ENCODE data around the gene SKI.

SKI gene

DNA sequence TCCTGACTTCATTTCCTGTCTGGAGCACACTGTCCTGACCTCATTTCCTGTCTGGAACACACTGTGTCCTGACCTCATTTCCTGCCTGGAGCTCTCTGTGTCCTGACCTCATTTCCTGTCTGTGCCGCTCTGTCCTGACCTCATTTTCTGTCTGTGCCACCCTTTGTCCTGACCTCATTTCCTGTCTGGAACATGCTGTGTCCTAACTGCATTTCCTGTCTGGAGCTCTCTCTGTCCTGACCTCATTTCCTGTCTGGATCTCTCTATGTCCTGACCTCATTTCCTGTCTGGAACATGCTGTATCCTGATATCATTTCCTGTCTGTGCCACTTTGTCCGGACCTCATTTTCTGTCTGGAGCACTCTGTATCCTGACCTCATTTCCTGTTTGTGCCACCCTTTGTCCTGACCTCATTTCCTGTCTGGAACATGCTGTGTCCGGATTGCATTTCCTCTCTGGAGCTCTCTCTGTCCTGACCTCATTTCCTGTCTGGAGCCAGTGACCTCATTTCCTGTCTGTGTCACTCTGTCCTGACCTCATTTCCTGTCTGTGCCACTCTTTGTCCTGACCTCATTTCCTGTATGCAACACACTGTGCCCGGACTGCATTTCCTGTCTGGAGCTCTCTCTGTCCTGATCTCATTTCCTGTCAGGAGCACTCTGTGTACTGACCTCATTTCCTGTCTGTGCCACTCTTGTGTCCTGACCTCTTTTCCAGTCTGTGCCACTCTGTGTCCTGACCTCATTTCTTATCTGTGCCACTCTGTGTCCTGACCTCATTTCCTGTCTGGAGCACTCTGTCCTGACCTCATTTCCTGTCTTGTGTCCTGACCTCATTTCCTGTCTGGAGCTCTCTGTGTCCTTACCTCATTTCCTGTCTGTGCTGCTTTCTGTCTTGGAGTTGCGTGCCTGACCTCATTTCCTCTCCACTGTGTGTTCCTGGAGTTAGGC is 27.6 kb downstream of the SKI start:
- TF ChIP-seq, protein P1, sequence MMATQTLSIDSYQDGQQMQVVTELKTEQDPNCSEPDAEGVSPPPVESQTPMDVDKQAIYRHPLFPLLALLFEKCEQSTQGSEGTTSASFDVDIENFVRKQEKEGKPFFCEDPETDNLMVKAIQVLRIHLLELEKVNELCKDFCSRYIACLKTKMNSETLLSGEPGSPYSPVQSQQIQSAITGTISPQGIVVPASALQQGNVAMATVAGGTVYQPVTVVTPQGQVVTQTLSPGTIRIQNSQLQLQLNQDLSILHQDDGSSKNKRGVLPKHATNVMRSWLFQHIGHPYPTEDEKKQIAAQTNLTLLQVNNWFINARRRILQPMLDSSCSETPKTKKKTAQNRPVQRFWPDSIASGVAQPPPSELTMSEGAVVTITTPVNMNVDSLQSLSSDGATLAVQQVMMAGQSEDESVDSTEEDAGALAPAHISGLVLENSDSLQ (IDR thresholded peaks at IDR 0.05): peak; percentile 31
- TF ChIP-seq ARNT (IDR thresholded peaks at IDR 0.05): no peak
- 0 out of 2 replicates have a peak, but pooled peaks have one; percentile 14 for TF ChIP-seq ELF4 (IDR thresholded peaks at IDR 0.05)
- peak; percentile 83 for TF ChIP-seq TARDBP (IDR thresholded peaks at IDR 0.05)
- POLR2A ChIA-PET: interaction anchor here (1.3 kb wide), 1 partner anchor 27 kb away, joined by 4 read pairs; no protein-coding TSS in a partner anchor
- DNase-seq (ENCODE audit: extremely low spot score): no peak
- CTCF ChIA-PET: no interaction called here

DNA sequence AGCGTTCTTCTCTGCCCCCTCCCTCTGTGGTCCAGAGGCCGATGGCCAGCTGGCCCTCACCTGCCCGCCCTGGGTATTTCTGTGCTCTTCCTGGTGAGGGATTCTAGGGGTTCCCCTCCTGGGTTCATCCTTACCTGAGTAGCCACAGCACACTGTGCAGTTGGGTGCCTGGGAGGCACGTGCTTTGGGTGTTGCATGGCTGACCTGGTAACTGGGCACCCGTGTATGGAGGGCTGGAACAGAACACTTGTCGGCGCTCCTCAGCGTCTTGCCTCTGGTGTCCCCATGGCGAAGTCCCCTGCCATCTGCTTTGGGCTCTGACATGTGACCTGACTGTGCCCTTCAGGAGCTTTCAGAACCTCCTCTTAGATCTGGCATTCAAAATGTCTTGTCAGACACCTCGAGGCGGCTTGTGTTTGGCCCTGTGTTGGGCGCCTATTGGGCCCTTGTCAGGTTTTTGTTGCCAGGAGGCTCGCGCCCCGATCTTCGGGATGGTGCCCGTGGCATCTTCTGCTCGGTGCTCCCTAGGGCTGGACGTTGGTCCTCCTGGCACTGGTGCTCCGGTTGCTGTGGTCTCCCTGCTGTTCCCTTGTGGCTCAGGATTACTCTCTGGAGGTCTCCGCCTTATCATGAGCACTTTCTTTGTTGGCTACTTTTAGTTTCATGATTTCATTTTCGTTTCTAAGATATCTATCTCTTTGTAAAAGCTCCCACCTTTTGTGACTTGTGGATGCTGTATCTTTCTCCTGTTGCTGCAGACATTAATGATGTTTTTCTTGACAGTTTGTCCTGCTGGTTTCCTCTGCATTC is 28.5 kb downstream of the SKI start:
- POLR2A ChIA-PET: no interaction called here
- no peak for DNase-seq (ENCODE audit: extremely low spot score)
- TF ChIP-seq ELF4 (IDR thresholded peaks at IDR 0.05) (no peak), SP1 (IDR thresholded peaks at IDR 0.05) (no peak)
- CTCF ChIA-PET: no interaction called here

DNA sequence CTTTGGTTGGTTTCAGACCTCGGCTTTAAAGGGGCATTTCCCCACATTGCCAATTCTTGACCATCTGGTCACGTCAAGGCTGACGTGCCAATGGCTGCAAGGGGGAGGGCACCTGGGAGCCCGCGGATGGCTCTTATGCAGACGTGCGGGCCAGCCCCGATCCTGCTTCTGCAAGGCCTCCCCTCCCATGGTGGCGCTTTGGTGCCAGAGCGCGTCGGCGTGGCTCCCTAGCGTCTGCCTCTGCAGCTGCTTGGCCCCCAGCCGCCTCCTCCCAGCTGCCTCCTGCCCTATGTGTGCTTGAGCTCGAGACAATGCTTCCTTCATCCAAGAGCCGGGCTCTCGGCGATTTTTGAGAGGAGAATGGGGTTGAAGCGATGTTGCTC is 29.1 kb downstream of the SKI start:
- DNase-seq (ENCODE audit: extremely low spot score): no peak
- CTCF ChIA-PET: no interaction called here
- POLR2A ChIA-PET: no interaction called here

DNA sequence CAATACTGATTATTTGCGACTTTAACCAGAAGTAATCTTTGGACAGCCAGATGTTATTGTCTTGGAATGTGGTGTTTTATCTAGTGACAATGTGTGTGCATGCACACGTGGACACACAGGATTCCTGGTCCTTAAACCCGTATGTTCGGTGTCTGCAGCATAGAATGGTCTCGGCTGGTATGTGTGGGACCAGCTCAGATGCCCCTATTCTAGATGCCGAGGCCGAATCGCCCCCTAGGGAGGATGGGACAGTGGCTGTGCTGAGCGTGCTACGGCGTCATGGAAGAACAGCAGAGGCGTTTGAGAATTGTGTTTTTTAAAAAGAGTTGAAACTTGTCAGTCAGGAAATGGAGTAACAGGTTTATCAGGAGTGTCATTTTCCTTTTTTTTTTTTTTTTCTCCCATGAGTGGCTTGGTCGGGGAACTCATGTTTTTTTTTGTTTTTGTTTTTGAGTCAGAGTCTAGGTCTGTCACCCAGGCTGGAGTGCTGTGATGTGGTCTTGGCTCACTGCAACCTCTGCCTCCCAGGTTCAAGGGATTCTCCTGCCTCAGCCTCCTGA is 30.1 kb downstream of the SKI start:
- ChIA-PET CTCF (interaction anchor here (0.7 kb wide), 1 partner anchor 119 kb away, joined by 3 read pairs; no protein-coding TSS in a partner anchor), POLR2A (interaction anchor here (1.1 kb wide), 1 partner anchor 29 kb away, joined by 6 read pairs; no protein-coding TSS in a partner anchor)
- no peak for DNase-seq (ENCODE audit: extremely low spot score)
- TF ChIP-seq ELF4 (IDR thresholded peaks at IDR 0.05): no peak
- TF ChIP-seq FOXM1 (IDR thresholded peaks at IDR 0.05; ENCODE audit: borderline replicate concordance): no peak
- no peak for TF ChIP-seq BHLHE40 (IDR thresholded peaks at IDR 0.05; ENCODE audit: borderline replicate concordance)
- TF ChIP-seq ZNF384 (IDR thresholded peaks at IDR 0.05): no peak

More for the DNA sequence above, 29.1 kb downstream of the SKI start:
- TF ChIP-seq ZNF384 (IDR thresholded peaks at IDR 0.05): no peak
- no peak for TF ChIP-seq ELF4 (IDR thresholded peaks at IDR 0.05)
- no peak for TF ChIP-seq FOXK2 (IDR thresholded peaks at IDR 0.05)
- no peak for TF ChIP-seq NFRKB (IDR thresholded peaks at IDR 0.05)
- TF ChIP-seq SUZ12 (IDR thresholded peaks at IDR 0.05): no peak
- TF ChIP-seq CTBP1 (IDR thresholded peaks at IDR 0.05; ENCODE audit: borderline replicate concordance): no peak
- no peak for TF ChIP-seq SP1 (IDR thresholded peaks at IDR 0.05)
- TF ChIP-seq HDGF (IDR thresholded peaks at IDR 0.05; ENCODE audit: borderline replicate concordance): no peak
- no peak for TF ChIP-seq ARNT (IDR thresholded peaks at IDR 0.05)
- TF ChIP-seq TARDBP (IDR thresholded peaks at IDR 0.05): no peak
- TF ChIP-seq BHLHE40 (IDR thresholded peaks at IDR 0.05; ENCODE audit: borderline replicate concordance): no peak
- TF ChIP-seq FOXM1 (IDR thresholded peaks at IDR 0.05; ENCODE audit: borderline replicate concordance): no peak

DNA sequence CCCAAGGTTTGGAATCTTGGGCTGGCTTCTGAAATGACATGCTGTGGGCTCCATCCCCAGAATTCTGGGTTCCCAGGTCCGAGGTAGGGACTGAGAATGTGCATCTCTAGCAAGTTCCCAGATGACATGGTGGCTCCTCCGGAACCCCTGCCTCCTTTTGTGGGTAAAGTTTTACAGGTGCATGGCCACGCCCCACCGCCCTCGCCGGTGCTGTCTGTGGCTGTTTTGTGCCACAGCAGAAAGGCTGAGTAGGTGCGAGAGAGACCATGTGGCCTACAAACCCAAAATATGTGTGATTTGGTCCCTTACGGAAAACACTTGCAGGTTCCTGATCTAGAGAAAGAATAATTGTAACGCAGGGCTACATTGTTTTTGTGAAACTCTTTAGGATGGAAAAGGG is 30.9 kb downstream of the SKI start:
- TF ChIP-seq FOXM1 (IDR thresholded peaks at IDR 0.05; ENCODE audit: borderline replicate concordance): no peak
- TF ChIP-seq ELF4 (IDR thresholded peaks at IDR 0.05): no peak
- TF ChIP-seq HDGF (IDR thresholded peaks at IDR 0.05; ENCODE audit: borderline replicate concordance): no peak
- TF ChIP-seq L3MBTL2 (conservative IDR thresholded peaks at IDR 0.05): no peak
- no peak for TF ChIP-seq SP1 (IDR thresholded peaks at IDR 0.05)
- TF ChIP-seq FOXA1 (IDR thresholded peaks at IDR 0.05): no peak
- no peak for TF ChIP-seq SUZ12 (IDR thresholded peaks at IDR 0.05)
- no peak for TF ChIP-seq CTBP1 (IDR thresholded peaks at IDR 0.05; ENCODE audit: borderline replicate concordance)
- no peak for TF ChIP-seq ZNF384 (IDR thresholded peaks at IDR 0.05)
- no peak for TF ChIP-seq FOXK2 (IDR thresholded peaks at IDR 0.05)
- TF ChIP-seq, protein P1 (IDR thresholded peaks at IDR 0.05): no peak
- TF ChIP-seq LEF1 (IDR thresholded peaks at IDR 0.05; ENCODE audit: borderline replicate concordance): no peak
- TF ChIP-seq BHLHE40 (IDR thresholded peaks at IDR 0.05; ENCODE audit: borderline replicate concordance): no peak
- no peak for TF ChIP-seq ARNT (IDR thresholded peaks at IDR 0.05)
- no peak for TF ChIP-seq TARDBP (IDR thresholded peaks at IDR 0.05)
- TF ChIP-seq NFRKB (IDR thresholded peaks at IDR 0.05): no peak
- no peak for DNase-seq (ENCODE audit: extremely low spot score)
- CTCF ChIA-PET: interaction anchor here (0.7 kb wide), 1 partner anchor 119 kb away, joined by 3 read pairs; no protein-coding TSS in a partner anchor
- POLR2A ChIA-PET: interaction anchor here (1.1 kb wide), 1 partner anchor 30 kb away, joined by 6 read pairs; no protein-coding TSS in a partner anchor

DNA sequence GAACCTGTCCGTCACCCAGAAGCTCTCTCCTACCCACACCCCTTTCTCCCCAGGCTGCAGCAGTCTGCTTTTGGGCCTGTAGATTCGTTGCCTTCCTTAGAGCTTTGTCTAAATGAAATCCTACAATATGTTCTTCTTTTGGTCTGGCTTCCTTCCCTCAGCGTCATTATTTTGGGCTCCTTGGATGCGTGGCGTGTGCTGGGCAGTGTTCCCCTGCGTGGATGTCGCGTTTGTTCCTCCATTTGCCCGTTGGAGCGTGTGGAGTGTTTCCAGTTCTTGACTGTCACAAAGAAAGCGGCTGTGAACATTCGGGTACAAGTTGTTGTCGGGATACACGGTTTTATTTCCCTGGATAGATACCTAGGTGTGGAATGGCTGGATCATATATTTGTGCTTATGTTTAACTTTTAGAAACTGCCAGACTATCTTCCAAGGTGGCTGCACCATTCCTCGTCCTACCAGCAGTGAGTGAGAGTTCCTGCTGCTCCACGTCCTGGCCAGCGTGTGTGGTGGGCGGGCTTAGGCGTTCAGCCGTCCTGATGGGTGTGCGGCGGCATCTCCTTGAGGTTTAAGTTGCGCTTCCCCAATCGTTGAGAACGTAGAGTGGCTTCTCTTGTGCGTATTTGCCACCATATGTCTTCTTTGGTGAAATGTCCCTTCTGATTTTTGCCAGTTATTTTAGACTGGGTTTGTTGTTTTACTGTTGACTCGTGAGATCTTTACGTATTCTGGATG is 31.7 kb downstream of the SKI start:
- POLR2A ChIA-PET: no interaction called here
- CTCF ChIA-PET: no interaction called here
- no peak for DNase-seq (ENCODE audit: extremely low spot score)
- TF ChIP-seq NFRKB (IDR thresholded peaks at IDR 0.05) (no peak), HDGF (IDR thresholded peaks at IDR 0.05; ENCODE audit: borderline replicate concordance) (no peak), TARDBP (IDR thresholded peaks at IDR 0.05) (no peak), ARNT (IDR thresholded peaks at IDR 0.05) (no peak), SP1 (IDR thresholded peaks at IDR 0.05) (no peak), FOXA1 (IDR thresholded peaks at IDR 0.05) (no peak), FOXK2 (IDR thresholded peaks at IDR 0.05) (no peak), SUZ12 (IDR thresholded peaks at IDR 0.05) (no peak)
